H1 (cell line): ENCODE results near the gene PPARGC1A. TPM values are rescaled to one million over a fixed set of nuclear protein-coding genes. Genes with fewer than 3 reads are reported as not detected.

ENCODE experiments used
- CTCF ChIA-PET: fragments of 300-600 bp; sonication (Branson Sonifier 250); formaldehyde crosslinking; loops from one replicate; lab custom pipeline; 2021; ENCODE audit not compliant: partially characterized antibody; lab: Charles Lee
- POLR2A ChIA-PET: fragments of 300-600 bp; sonication (Branson Sonifier 250); formaldehyde crosslinking; loops from one replicate; lab custom pipeline; 2021; ENCODE audit warnings: inconsistent platforms; ENCODE audit not compliant: partially characterized antibody; lab: Charles Lee
- DNase-seq, 2 experiments: peaks; one replicate each; pipeline versions ENCODE4 v3.0.0 to v3.0.0-alpha.2; 2010 to 2022; ENCODE audit warnings: low spot score in 2 of 2, low read depth in 1 of 2, mixed read lengths in 1 of 2
- FAIRE-seq: peaks from 2 replicates; lab custom pipeline; 2011; peaks lifted over from hg19 to GRCh38; lab: Jason Lieb, UNC
- H2AFZ ChIP-seq: 2 replicates; pipeline ENCODE4 v1.8.1; 2012; ENCODE audit warnings: low read length, inconsistent platforms
- H2AK5ac ChIP-seq: 2 replicates; pipeline ENCODE4 v1.6.1; 2013; ENCODE audit warnings: low read depth, low read length
- H2BK120ac ChIP-seq: replicated peaks from 2 replicates; pipeline ENCODE3; 2013; ENCODE audit warnings: low read depth, low read length, inconsistent platforms
- H2BK12ac ChIP-seq: 2 replicates; pipeline ENCODE4 v1.6.1; 2013; ENCODE audit warnings: low read depth, low read length
- H2BK15ac ChIP-seq: 2 replicates; pipeline ENCODE4 v1.6.1; 2013; ENCODE audit warnings: low read length
- H2BK20ac ChIP-seq: 2 replicates; pipeline ENCODE4 v1.6.1; 2013; ENCODE audit warnings: low read length
- H2BK5ac ChIP-seq: 2 replicates; pipeline ENCODE4 v1.6.1; 2013; ENCODE audit warnings: low read depth, low read length
- H3K14ac ChIP-seq: 2 replicates; pipeline ENCODE4 v1.6.1; 2013; ENCODE audit warnings: inconsistent platforms; ENCODE audit not compliant: insufficient read length
- H3K18ac ChIP-seq: 2 replicates; pipeline ENCODE4 v1.6.1; 2013; ENCODE audit warnings: low read length; ENCODE audit errors: extremely low read depth
- H3K23ac ChIP-seq: 2 replicates; pipeline ENCODE4 v1.6.1; 2013; ENCODE audit warnings: inconsistent platforms; ENCODE audit not compliant: insufficient read length
- H3K23me2 ChIP-seq: 2 replicates; pipeline ENCODE4 v1.6.1; 2013; ENCODE audit warnings: low read depth, low read length
- H3K27ac ChIP-seq: 2 replicates; pipeline ENCODE4 v1.6.1; 2011; ENCODE audit warnings: low read depth, low read length, inconsistent platforms
- H3K27me3 ChIP-seq, 4 experiments: replicated peaks in 1 of 4; 1 replicate in 1 of 4; 2 replicates in 3 of 4; pipeline versions ENCODE4 v1.6.1 to v1.8.1; 2011 to 2013; ENCODE audit warnings: low read length in 3 of 4, mild to moderate bottlenecking in 3 of 4, inconsistent platforms in 2 of 4, mixed read lengths in 2 of 4, moderate library complexity in 1 of 4; ENCODE audit not compliant: control insufficient read depth in 3 of 4, insufficient read depth in 3 of 4; ENCODE audit errors: extremely low read depth in 1 of 4
- H3K36me3 ChIP-seq, 4 experiments: 2 replicates each; pipeline versions ENCODE4 v1.6.1 to v1.8.1; 2011 to 2013; ENCODE audit warnings: mild to moderate bottlenecking in 4 of 4, low read length in 3 of 4, moderate library complexity in 2 of 4, control low read depth in 1 of 4, inconsistent platforms in 1 of 4; ENCODE audit not compliant: insufficient read depth in 4 of 4, control insufficient read depth in 2 of 4
- H3K4ac ChIP-seq: replicated peaks from 2 replicates; pipeline ENCODE3; 2013; ENCODE audit warnings: low read length, low read depth, mixed read lengths, inconsistent platforms; ENCODE audit not compliant: insufficient read length
- H3K4me1 ChIP-seq, 4 experiments: replicated peaks in 1 of 4; 1 replicate in 1 of 4; 2 replicates in 3 of 4; pipeline versions ENCODE4 v1.6.1 to v1.8.1; 2011 to 2013; ENCODE audit warnings: low read length in 3 of 4, inconsistent platforms in 2 of 4, mixed read lengths in 1 of 4; ENCODE audit not compliant: insufficient read depth in 4 of 4, control insufficient read depth in 3 of 4
- H3K4me2 ChIP-seq, 2 experiments: 2 replicates each; pipeline versions ENCODE4 v1.6.1 to v1.8.1; 2011 to 2013; ENCODE audit warnings: low read depth in 2 of 2, low read length in 2 of 2, control low read depth in 1 of 2, inconsistent platforms in 1 of 2, mild to moderate bottlenecking in 1 of 2; ENCODE audit not compliant: insufficient read depth in 1 of 2
- H3K4me3 ChIP-seq, 4 experiments: fragments of 200-600, 300-600 bp in 1 of 4; sonication (generic), shearing (Covaris generic), sonication (Bioruptor Twin) in 1 of 4; 2 replicates each; pipeline versions ENCODE4 v1.5.1 to v1.8.1; 2011 to 2016; ENCODE audit warnings: low read length in 4 of 4, low read depth in 3 of 4, control low read depth in 2 of 4, inconsistent platforms in 2 of 4, mild to moderate bottlenecking in 2 of 4, mixed read lengths in 1 of 4, moderate library complexity in 1 of 4; ENCODE audit not compliant: insufficient read depth in 2 of 4; ENCODE audit errors: extremely low read depth in 1 of 4
- H3K56ac ChIP-seq: replicated peaks from 2 replicates; pipeline ENCODE3; 2013; ENCODE audit warnings: low read depth, mild to moderate bottlenecking, mixed read lengths, low read length, inconsistent platforms; ENCODE audit not compliant: insufficient read length
- H3K79me1 ChIP-seq: 2 replicates; pipeline ENCODE4 v1.6.1; 2013; ENCODE audit warnings: low read depth, low read length, control low read depth
- H3K79me2 ChIP-seq, 2 experiments: 2 replicates each; pipeline versions ENCODE4 v1.6.1 to v1.8.1; 2012 to 2013; ENCODE audit warnings: low read length in 2 of 2, mild to moderate bottlenecking in 2 of 2, inconsistent platforms in 1 of 2; ENCODE audit not compliant: insufficient read depth in 2 of 2, control insufficient read depth in 1 of 2
- H3K9ac ChIP-seq, 4 experiments: replicated peaks in 1 of 4; 1 replicate in 1 of 4; 2 replicates in 3 of 4; pipeline versions ENCODE4 v1.6.1 to v1.8.1; 2011 to 2013; ENCODE audit warnings: low read depth in 3 of 4, low read length in 3 of 4, control low read depth in 2 of 4, mild to moderate bottlenecking in 2 of 4, moderate library complexity in 2 of 4, inconsistent platforms in 1 of 4; ENCODE audit errors: extremely low read depth in 1 of 4
- H3K9me3 ChIP-seq, 2 experiments: 2 replicates each; pipeline versions ENCODE4 v1.6.1 to v1.8.1; 2012 to 2013; ENCODE audit warnings: mild to moderate bottlenecking in 2 of 2, moderate library complexity in 2 of 2, control low read depth in 1 of 2, inconsistent platforms in 1 of 2, low read depth in 1 of 2, low read length in 1 of 2, mixed read lengths in 1 of 2; ENCODE audit not compliant: insufficient read depth in 2 of 2
- H4K20me1 ChIP-seq, 2 experiments: replicated peaks in 1 of 2; 2 replicates each; pipeline versions ENCODE3 to v1.8.1; 2011 to 2013; ENCODE audit warnings: inconsistent platforms in 2 of 2, low read length in 2 of 2, mild to moderate bottlenecking in 1 of 2; ENCODE audit not compliant: insufficient read depth in 2 of 2, control insufficient read depth in 1 of 2
- H4K5ac ChIP-seq: 2 replicates; pipeline ENCODE4 v1.6.1; 2013; ENCODE audit warnings: low read length, low read depth, mixed read lengths, inconsistent platforms; ENCODE audit not compliant: insufficient read length
- H4K8ac ChIP-seq: 2 replicates; pipeline ENCODE4 v1.8.0; 2013; ENCODE audit warnings: mild to moderate bottlenecking, moderate library complexity, low read length, inconsistent platforms; ENCODE audit not compliant: insufficient read depth; ENCODE audit errors: extremely low read depth
- H4K91ac ChIP-seq: replicated peaks from 2 replicates; pipeline ENCODE3; 2013; ENCODE audit warnings: low read length, mixed read lengths, inconsistent platforms; ENCODE audit not compliant: insufficient read length
- RNF2 ChIP-seq: fragments of 200-900, 300-1000 bp; sonication (generic); IDR thresholded peaks from 2 replicates; pipeline ENCODE4 v1.7.1; 2016; ENCODE audit warnings: borderline replicate concordance, low read depth, mild to moderate bottlenecking, antibody characterized with exemption, low read length; ENCODE audit not compliant: poor library complexity, severe bottlenecking; ENCODE audit errors: missing control alignments
- SP2 ChIP-seq: IDR thresholded peaks from 2 replicates; pipeline ENCODE4 v1.6.1; 2012; ENCODE audit warnings: mild to moderate bottlenecking, low read length, inconsistent platforms
- TEAD4 ChIP-seq: IDR thresholded peaks from 2 replicates; pipeline ENCODE4 v1.6.1; 2012; ENCODE audit warnings: low read depth, low read length, inconsistent platforms, mixed read lengths
- WGBS, 2 experiments: shearing (Covaris generic) in 1 of 2; methylation state at CpG; one replicate each; pipeline versions ENCODE4 v1.1.6 to v1.1.7; 2013 to 2015; ENCODE audit warnings: low lambda C conversion rate in 2 of 2, mixed read lengths in 2 of 2, inconsistent platforms in 1 of 2, low coverage in 1 of 2, missing lambda C conversion rate in 1 of 2; ENCODE audit not compliant: insufficient replicate concordance in 2 of 2, insufficient coverage in 1 of 2, insufficient read length in 1 of 2; ENCODE audit errors: extremely low coverage in 1 of 2, missing lambda C conversion rate in 1 of 2; 5-methylcytosine and 5-hydroxymethylcytosine counted together
- polyA plus RNA-seq, 7 experiments: library from polyadenylated mRNA; depleted of rRNA in 3 of 7; stranded (reverse) in 5 of 7; unstranded in 2 of 7; fragments of >200 nt in 5 of 7; fragments of 200-250 nt in 2 of 7; gene quantifications; 1 replicate in 5 of 7; 2 replicates in 1 of 7; 4 replicates in 1 of 7; pipeline versions ENCODE4 v1.2.1 to v1.2.3, GENCODE V29; 2011 to 2013; ENCODE audit warnings: missing spikeins in 2 of 7, mixed read lengths in 2 of 7
- total RNA-seq: library from RNA; stranded (reverse); fragmentation: NEBNext Ultra II Directional; extraction: Animal tissue kit (Norgen Biotek cat#: 25700); gene quantifications from 2 replicates; pipeline ENCODE4 v1.2.1, GENCODE V29; 2021

PPARGC1A gene
- total and polyA plus RNA-seq, 2 of the 8 experiments (the other 6 are each of a cell fraction or from before 2014, with no cell fraction given) = 0.54 to 1.4 TPM

DNA sequence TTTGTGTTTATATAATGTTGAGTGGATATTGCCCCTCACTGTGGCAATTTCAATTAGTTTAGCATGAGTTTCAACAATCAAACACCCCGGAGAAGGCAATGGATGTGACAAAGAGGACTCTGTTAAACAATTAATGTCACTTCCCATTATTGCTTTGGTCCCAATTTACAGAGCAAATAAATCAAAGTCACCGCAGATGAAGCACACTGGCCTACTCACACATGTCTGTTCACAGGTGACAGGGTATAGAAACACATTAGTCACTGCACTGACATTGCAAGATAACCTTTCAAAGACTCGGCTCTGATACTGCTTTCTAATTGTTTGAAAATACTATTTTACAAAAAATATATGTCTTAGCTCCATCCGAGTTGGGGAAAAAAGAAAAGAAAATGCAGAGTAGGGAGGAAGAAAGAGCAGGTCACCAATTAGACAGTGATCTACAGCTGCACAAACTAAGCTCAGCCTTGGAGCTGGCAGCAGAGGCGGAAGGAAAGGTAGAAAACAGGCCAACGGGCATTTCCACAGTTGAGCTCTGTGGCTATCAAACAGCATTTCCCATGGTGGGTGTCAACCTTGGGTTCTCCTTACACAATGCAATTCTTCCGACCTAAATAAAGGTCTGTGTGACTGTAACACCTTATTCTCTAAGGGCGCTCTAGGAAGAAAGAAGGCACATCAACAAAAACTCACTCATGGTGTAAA, 53.9 kb downstream of the PPARGC1A start:
- no peak overlapping the region for H3K4me2 ChIP-seq
- POLR2A ChIA-PET = no interaction called here
- H3K4ac ChIP-seq = no peak overlapping the region
- no peak for TF ChIP-seq TEAD4
- no peak for TF ChIP-seq RNF2
- no peak for TF ChIP-seq SP2
- no peak overlapping the region for H2BK12ac ChIP-seq
- no peaks in the 10 kb centered on the region for H3K9me3 ChIP-seq
- no peak overlapping the region for H3K14ac ChIP-seq
- no peaks in the 10 kb centered on the region for H3K36me3 ChIP-seq
- no peaks in the 10 kb centered on the region for H3K79me2 ChIP-seq
- no peak overlapping the region for H2AFZ ChIP-seq
- no peak overlapping the region for H3K27ac ChIP-seq
- DNase-seq (no peak), FAIRE-seq (no peak)
- no peak overlapping the region for H3K23ac ChIP-seq
- H4K8ac ChIP-seq = no peak overlapping the region
- H2BK5ac ChIP-seq = no peak overlapping the region
- no peaks in the 10 kb centered on the region for H4K20me1 ChIP-seq
- WGBS, 2 experiments = 91% methylated on average over 8 of the region's 8 CpGs; no CpG with 5 or more reads in 1 of the 2 experiments
- no peak overlapping the region for H4K91ac ChIP-seq
- H3K18ac ChIP-seq = no peak overlapping the region
- H3K79me1 ChIP-seq = no peaks in the 10 kb centered on the region
- no peak overlapping the region for H2BK120ac ChIP-seq
- no peaks in the 10 kb centered on the region for H3K4me1 ChIP-seq
- H3K9ac ChIP-seq = no peak overlapping the region
- no peak overlapping the region for H2BK15ac ChIP-seq
- H2BK20ac ChIP-seq = no peak overlapping the region
- H3K4me3 ChIP-seq = no peak overlapping the region
- H3K27me3 ChIP-seq = no peaks in the 10 kb centered on the region
- no peak overlapping the region for H2AK5ac ChIP-seq
- no peaks in the 10 kb centered on the region; the same call in 1 of the 2 replicates for H3K23me2 ChIP-seq
- H3K56ac ChIP-seq = no peak overlapping the region
- CTCF ChIA-PET = no interaction called here
- H4K5ac ChIP-seq = no peak overlapping the region
